B cell (primary cell): ENCODE data around the gene DRD1. TPM values are rescaled to one million over a fixed set of nuclear protein-coding genes. Genes with fewer than 3 reads are reported as not detected.

ENCODE experiments used
- ATAC-seq: fragments of 200-7000 bp; cut with Tn5 transposase; one replicate; pipeline ENCODE4 v1.10.0; 2021; ENCODE audit warnings: low read depth, mild to moderate bottlenecking, moderate number of reproducible peaks, moderate library complexity
- CTCF ChIA-PET: fragments of 350-600 bp; sonication (Branson Sonifier 250); formaldehyde crosslinking; loops from one replicate; lab custom pipeline; 2021; ENCODE audit warnings: antibody characterized with exemption, inconsistent platforms; lab: Charles Lee
- POLR2A ChIA-PET: fragments of 350-600 bp; sonication (Branson Sonifier 250); formaldehyde crosslinking; loops from one replicate; lab custom pipeline; 2021; ENCODE audit warnings: antibody characterized with exemption; lab: Charles Lee
- DNase-seq: peaks from one replicate; pipeline ENCODE4 v3.0.0; 2013
- H2AFZ ChIP-seq: 2 replicates; pipeline ENCODE4 v1.6.1; 2012; ENCODE audit warnings: mild to moderate bottlenecking, low read depth, low read length; ENCODE audit not compliant: insufficient read depth, poor library complexity, severe bottlenecking
- H3K27ac ChIP-seq, 2 donors: 1 replicate in 1 of 2; 2 replicates in 1 of 2; pipeline ENCODE4 v1.5.1; 2012 to 2013; ENCODE audit warnings: low read length in 2 of 2, mild to moderate bottlenecking in 2 of 2, moderate library complexity in 1 of 2
- H3K27me3 ChIP-seq, 4 experiments: fragments of 200-600 bp in 1 of 4; sonication (generic) in 1 of 4; replicated peaks in 1 of 4; 1 replicate in 2 of 4; 2 replicates in 2 of 4; pipeline versions ENCODE4 v1.6.1 to v1.7.0; 2013 to 2016; ENCODE audit warnings: low read length in 3 of 4, mild to moderate bottlenecking in 2 of 4, mixed read lengths in 1 of 4, moderate library complexity in 1 of 4; ENCODE audit not compliant: insufficient read depth in 4 of 4, control insufficient read depth in 3 of 4; ENCODE audit errors: control extremely low read depth in 1 of 4
- H3K36me3 ChIP-seq, 2 experiments: replicated peaks in 1 of 2; 1 replicate in 1 of 2; 2 replicates in 1 of 2; pipeline versions ENCODE4 v1.6.1 to v1.7.1; 2013; ENCODE audit warnings: low read length in 1 of 2; ENCODE audit not compliant: insufficient read depth in 2 of 2, control insufficient read depth in 1 of 2; ENCODE audit errors: control extremely low read depth in 1 of 2, extremely low read depth in 1 of 2
- H3K4me1 ChIP-seq, 2 donors: fragments of 200-600 bp in 1 of 2; sonication (generic) in 1 of 2; 1 replicate in 1 of 2; 2 replicates in 1 of 2; pipeline versions ENCODE4 v1.5.1 to v1.6.1; 2013 to 2017; ENCODE audit warnings: low read length in 2 of 2; ENCODE audit not compliant: control insufficient read depth in 2 of 2, insufficient read depth in 2 of 2
- H3K4me2 ChIP-seq: replicated peaks from 2 replicates; pipeline ENCODE3; 2012; ENCODE audit warnings: mild to moderate bottlenecking, low read depth, low read length; ENCODE audit not compliant: poor library complexity, severe bottlenecking
- H3K4me3 ChIP-seq, 5 experiments: fragments of 200-600 bp in 1 of 5; sonication (generic) in 1 of 5; 1 replicate in 3 of 5; 2 replicates in 2 of 5; pipeline versions ENCODE4 v1.5.1 to v1.7.0; 2011 to 2016; ENCODE audit warnings: low read length in 4 of 5, mild to moderate bottlenecking in 4 of 5, low read depth in 2 of 5, control low read depth in 1 of 5, moderate library complexity in 1 of 5; ENCODE audit not compliant: insufficient read depth in 1 of 5; ENCODE audit errors: control extremely low read depth in 1 of 5, extremely low read depth in 1 of 5
- H3K79me2 ChIP-seq: fragments of 200-600 bp; sonication (generic); one replicate; pipeline ENCODE4 v1.6.0; 2016; ENCODE audit warnings: low read length; ENCODE audit not compliant: control insufficient read depth, insufficient read depth
- H3K9ac ChIP-seq: fragments of 200-600 bp; sonication (generic); 2 replicates; pipeline ENCODE4 v1.6.1; 2017; ENCODE audit warnings: mild to moderate bottlenecking, low read length, moderate library complexity
- H3K9me3 ChIP-seq, 3 donors: one replicate each; pipeline versions ENCODE4 v1.6.1 to v1.7.1; 2013; ENCODE audit warnings: low read length in 2 of 3; ENCODE audit not compliant: control insufficient read depth in 2 of 3, insufficient read depth in 1 of 3; ENCODE audit errors: control extremely low read depth in 1 of 3
- H4K20me1 ChIP-seq: 2 replicates; pipeline ENCODE4 v1.6.0; 2012; ENCODE audit warnings: mild to moderate bottlenecking, low read length; ENCODE audit not compliant: insufficient read depth, control insufficient read depth, poor library complexity, severe bottlenecking
- H3K27ac Mint-ChIP-seq: one replicate; pipeline ENCODE4 v1.8.0; 2021; ENCODE audit warnings: mixed read lengths
- H3K27me3 Mint-ChIP-seq: one replicate; pipeline ENCODE4 v1.8.0; 2021; ENCODE audit warnings: mixed read lengths
- H3K4me1 Mint-ChIP-seq: one replicate; pipeline ENCODE4 v1.8.0; 2021; ENCODE audit warnings: mixed read lengths
- H3K4me3 Mint-ChIP-seq: one replicate; pipeline ENCODE4 v1.8.0; 2021; ENCODE audit warnings: mixed read lengths
- H3K9me3 Mint-ChIP-seq: one replicate; pipeline ENCODE4 v1.8.0; 2022; ENCODE audit warnings: mixed read lengths; ENCODE audit not compliant: insufficient read depth
- EZH2 ChIP-seq: IDR thresholded peaks from 2 replicates; pipeline ENCODE4 v1.6.1; 2012; ENCODE audit warnings: borderline replicate concordance, low read depth, mild to moderate bottlenecking, moderate library complexity, low read length; ENCODE audit not compliant: insufficient read depth, poor library complexity, severe bottlenecking
- WGBS: methylation state at CpG from one replicate; pipeline ENCODE4 v1.1.5; 2013; ENCODE audit warnings: missing lambda C conversion rate; ENCODE audit not compliant: insufficient coverage; 5-methylcytosine and 5-hydroxymethylcytosine counted together
- intact Hi-C: fragments of 100-400 bp; cut with micrococcal nuclease; formaldehyde crosslinking; loops from one replicate; pipeline ENCODE4 v1.10.0; 2022
- polyA plus RNA-seq: library from polyadenylated mRNA; depleted of rRNA; stranded (reverse); fragments of >200 nt; gene quantifications from 2 replicates; pipeline ENCODE4 v1.2.3, GENCODE V29; 2012
- total RNA-seq, 2 donors: library from RNA; stranded (reverse); fragments of 120-200 nt in 1 of 2; gene quantifications; 1 replicate in 1 of 2; 2 replicates in 1 of 2; pipeline versions ENCODE4 v1.2.3 to v1.2.4, GENCODE V29; 2013 to 2022
- TF ChIP-seq, protein P1 (sequence below): fragments of 200-600 bp; IDR thresholded peaks from one replicate; pipeline ENCODE4 v1.8.0; 2022; ENCODE audit warnings: antibody characterized with exemption, mild to moderate bottlenecking

DRD1 gene
- total and polyA plus RNA-seq, 2 donors (not counting 1 experiment from before 2014, with no cell fraction given): not detected

- Mint-ChIP-seq H3K4me3 (no peak overlapping the region), H3K27me3 (no peaks in the 10 kb centered on the region), H3K9me3 (no peaks in the 10 kb centered on the region), H3K27ac (no peak overlapping the region), H3K4me1 (peaks cover 24% of the 10 kb centered on the region)
- Histone ChIP-seq H3K27ac (no peak overlapping the region), H2AFZ (no peak overlapping the region), H3K36me3 (peaks cover 0 to 21% of the 10 kb centered on the region in 2 experiments), H3K9ac (no peak overlapping the region), H3K4me2 (no peak overlapping the region), H3K9me3 (no peaks in the 10 kb centered on the region), H3K4me1 (peaks cover under 1% of the 10 kb centered on the region in 2 donors), H4K20me1 (peaks cover 5% of the 10 kb centered on the region), H3K79me2 (peaks cover 86% of the 10 kb centered on the region), H3K4me3 (no peak overlapping the region), H3K27me3 (no peaks in the 10 kb centered on the region)
- POLR2A ChIA-PET: no interaction called here
- CTCF ChIA-PET: no interaction called here
- intact Hi-C loops: no loop called here
- 100% methylated on average over 4 of the region's 6 CpGs for WGBS
- DNase-seq (no peak), ATAC-seq (no peak)
- TF ChIP-seq, protein P1, sequence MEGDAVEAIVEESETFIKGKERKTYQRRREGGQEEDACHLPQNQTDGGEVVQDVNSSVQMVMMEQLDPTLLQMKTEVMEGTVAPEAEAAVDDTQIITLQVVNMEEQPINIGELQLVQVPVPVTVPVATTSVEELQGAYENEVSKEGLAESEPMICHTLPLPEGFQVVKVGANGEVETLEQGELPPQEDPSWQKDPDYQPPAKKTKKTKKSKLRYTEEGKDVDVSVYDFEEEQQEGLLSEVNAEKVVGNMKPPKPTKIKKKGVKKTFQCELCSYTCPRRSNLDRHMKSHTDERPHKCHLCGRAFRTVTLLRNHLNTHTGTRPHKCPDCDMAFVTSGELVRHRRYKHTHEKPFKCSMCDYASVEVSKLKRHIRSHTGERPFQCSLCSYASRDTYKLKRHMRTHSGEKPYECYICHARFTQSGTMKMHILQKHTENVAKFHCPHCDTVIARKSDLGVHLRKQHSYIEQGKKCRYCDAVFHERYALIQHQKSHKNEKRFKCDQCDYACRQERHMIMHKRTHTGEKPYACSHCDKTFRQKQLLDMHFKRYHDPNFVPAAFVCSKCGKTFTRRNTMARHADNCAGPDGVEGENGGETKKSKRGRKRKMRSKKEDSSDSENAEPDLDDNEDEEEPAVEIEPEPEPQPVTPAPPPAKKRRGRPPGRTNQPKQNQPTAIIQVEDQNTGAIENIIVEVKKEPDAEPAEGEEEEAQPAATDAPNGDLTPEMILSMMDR: no peak
- TF ChIP-seq EZH2: no peak
Measured at GRCh38 chr5:175485631-175486030, 41.6 kb upstream of the DRD1 start.

- Histone ChIP-seq H3K36me3 (peaks cover 0 to 21% of the 10 kb centered on the region in 2 experiments), H3K4me1 (peaks cover 6 to 9% of the 10 kb centered on the region in 2 donors), H3K27me3 (no peaks in the 10 kb centered on the region), H3K9me3 (no peaks in the 10 kb centered on the region), H3K9ac (no peak overlapping the region), H3K4me2 (no peak overlapping the region), H3K79me2 (peaks cover 93% of the 10 kb centered on the region), H3K27ac (no peak overlapping the region), H4K20me1 (peaks cover 9% of the 10 kb centered on the region), H2AFZ (no peak overlapping the region), H3K4me3 (no peak overlapping the region)
- no peaks in the 10 kb centered on the region for H3K27me3 Mint-ChIP-seq
- intact Hi-C loops: no loop called here
- ChIA-PET CTCF (interaction anchor here (0.9 kb wide), 1 partner anchor 24 kb away, joined by 3 read pairs; no protein-coding TSS in a partner anchor), POLR2A (no interaction called here)
- no peak for ATAC-seq
- H3K4me1 Mint-ChIP-seq: peaks cover 29% of the 10 kb centered on the region
- no peak for DNase-seq
- TF ChIP-seq, protein P1: no peak
- H3K9me3 Mint-ChIP-seq: no peaks in the 10 kb centered on the region
- no peak overlapping the region for H3K27ac Mint-ChIP-seq
- 100% methylated on average over 1 of the region's 4 CpGs for WGBS
- no peak overlapping the region for H3K4me3 Mint-ChIP-seq
Measured at GRCh38 chr5:175484829-175485228, 40.8 kb upstream of the DRD1 start.
